Measurements from ENCODE around the gene R3HDML.

DNA sequence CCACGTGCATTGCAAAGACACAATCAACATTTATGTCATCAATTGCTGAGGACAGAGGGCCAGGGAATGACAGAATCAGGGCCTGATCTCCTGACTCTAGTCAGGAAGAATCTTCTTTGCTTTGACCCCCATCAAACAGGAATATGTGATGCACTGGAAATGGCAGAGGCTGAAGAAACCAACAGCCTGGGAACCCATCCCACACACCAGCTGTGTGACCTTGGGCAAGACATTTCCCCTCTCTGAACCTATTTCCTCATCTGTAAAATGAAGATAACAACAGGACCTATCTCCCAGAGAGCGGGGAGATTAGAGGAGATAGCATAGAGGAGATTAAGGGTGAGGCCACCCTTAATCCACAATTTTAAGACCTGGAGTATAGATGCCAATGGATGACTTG, 20.2 kb downstream of the R3HDML start:
- TF ChIP-seq POLR2A (IDR thresholded peaks at IDR 0.05) (no peak), POLR2AphosphoS5 (IDR thresholded peaks at IDR 0.05; ENCODE audit: insufficient read depth in 1 of 2, low read depth in 1 of 2) (no peak)
- TF ChIP-seq, protein P1, sequence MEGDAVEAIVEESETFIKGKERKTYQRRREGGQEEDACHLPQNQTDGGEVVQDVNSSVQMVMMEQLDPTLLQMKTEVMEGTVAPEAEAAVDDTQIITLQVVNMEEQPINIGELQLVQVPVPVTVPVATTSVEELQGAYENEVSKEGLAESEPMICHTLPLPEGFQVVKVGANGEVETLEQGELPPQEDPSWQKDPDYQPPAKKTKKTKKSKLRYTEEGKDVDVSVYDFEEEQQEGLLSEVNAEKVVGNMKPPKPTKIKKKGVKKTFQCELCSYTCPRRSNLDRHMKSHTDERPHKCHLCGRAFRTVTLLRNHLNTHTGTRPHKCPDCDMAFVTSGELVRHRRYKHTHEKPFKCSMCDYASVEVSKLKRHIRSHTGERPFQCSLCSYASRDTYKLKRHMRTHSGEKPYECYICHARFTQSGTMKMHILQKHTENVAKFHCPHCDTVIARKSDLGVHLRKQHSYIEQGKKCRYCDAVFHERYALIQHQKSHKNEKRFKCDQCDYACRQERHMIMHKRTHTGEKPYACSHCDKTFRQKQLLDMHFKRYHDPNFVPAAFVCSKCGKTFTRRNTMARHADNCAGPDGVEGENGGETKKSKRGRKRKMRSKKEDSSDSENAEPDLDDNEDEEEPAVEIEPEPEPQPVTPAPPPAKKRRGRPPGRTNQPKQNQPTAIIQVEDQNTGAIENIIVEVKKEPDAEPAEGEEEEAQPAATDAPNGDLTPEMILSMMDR (IDR thresholded peaks at IDR 0.05), result no peak

All from vagina (tissue), 2 donors.